IMR-90 (cell line): ENCODE results near the gene NR1H2.

Source experiments
- BHLHE40 ChIP-seq: fragments of 150-350 bp; IDR thresholded peaks from 2 replicates; pipeline ENCODE4 v1.6.1; 2016; ENCODE audit warnings: mild to moderate bottlenecking, low read depth, low read length
- CTCF ChIP-seq: conservative IDR thresholded peaks from 2 replicates; pipeline ENCODE4 v1.5.1; 2012; ENCODE audit warnings: mild to moderate bottlenecking, low read depth, low read length, improper control_type of control experiment
- POLR2A ChIP-seq: IDR thresholded peaks from 2 replicates; pipeline ENCODE4 v1.6.1; 2012; ENCODE audit warnings: mild to moderate bottlenecking, low read depth, low read length

GRCh38 chr19:50327013-50327412, 49.2 kb upstream of the NR1H2 start:
- no peak for TF ChIP-seq POLR2A
- no peak for TF ChIP-seq CTCF
- no peak for TF ChIP-seq BHLHE40
